Testis (tissue), 3 donors: ENCODE measurements around the gene NRP1. TPM values are rescaled to one million over a fixed set of nuclear protein-coding genes. Genes with fewer than 3 reads are reported as not detected.

Experiments used
- DNase-seq: peaks from one replicate; pipeline ENCODE4 v3.0.0-alpha.2; 2019
- H3K27ac ChIP-seq, 2 donors: fragments of 200-600 bp; sonication (generic); one replicate each; pipeline ENCODE4 v1.5.1; 2019
- H3K27me3 ChIP-seq: fragments of 200-600 bp; sonication (generic); one replicate; pipeline ENCODE4 v1.5.1; 2019
- H3K36me3 ChIP-seq: fragments of 200-600 bp; sonication (generic); one replicate; pipeline ENCODE4 v1.5.1; 2017; ENCODE audit warnings: low read depth; ENCODE audit errors: missing control alignments
- H3K4me1 ChIP-seq: fragments of 200-600 bp; sonication (generic); one replicate; pipeline ENCODE4 v1.5.1; 2019
- H3K4me3 ChIP-seq, 2 donors: fragments of 200-600 bp; sonication (generic); one replicate each; pipeline ENCODE4 v1.5.1; 2017 to 2019
- H3K9me3 ChIP-seq: fragments of 200-600 bp; sonication (generic); one replicate; pipeline ENCODE4 v1.5.1; 2017
- CTCF ChIP-seq, 3 experiments: fragments of 450-650 bp in 2 of 3; fragments of 200-600 bp in 1 of 3; sonication (generic) in 1 of 3; IDR thresholded peaks; one replicate each; pipeline ENCODE4 v1.5.1; 2016 to 2019; ENCODE audit warnings: antibody characterized with exemption in 3 of 3, mild to moderate bottlenecking in 2 of 3, moderate library complexity in 1 of 3
- POLR2A ChIP-seq: fragments of 450-650 bp; IDR thresholded peaks from one replicate; pipeline ENCODE4 v1.6.1; 2017; ENCODE audit warnings: antibody characterized with exemption, mild to moderate bottlenecking, moderate library complexity
- WGBS, 2 donors: methylation state at CpG; one replicate each; pipeline ENCODE4 v1.1.5; 2018; 5-methylcytosine and 5-hydroxymethylcytosine counted together
- intact Hi-C: fragments of 100-400 bp; cut with DNase I; formaldehyde crosslinking; loops from one replicate; pipeline ENCODE4 v1.15.1; 2023; ENCODE audit warnings: low total_unique reads
- polyA plus RNA-seq: library from polyadenylated mRNA; stranded (reverse); fragments of 350-450 nt; fragmentation: Illumina TruSeq; extraction: RNeasy Lipid Tissue Mini Kit (QIAGEN cat#74804); gene quantifications from one replicate; pipeline ENCODE4 v1.2.3, GENCODE V29; 2014; ENCODE audit warnings: low read depth, low replicate concordance; ENCODE audit not compliant: insufficient read depth
- total RNA-seq, 2 donors: library from RNA; depleted of rRNA; stranded (reverse); fragments of >200 nt; gene quantifications; one replicate each; pipeline ENCODE4 v1.2.3, GENCODE V29; 2016

Gene NRP1
- total and polyA plus RNA-seq, 3 donors from 2014 or later: 15.9 to 23.8 (median 17.1) TPM

DNA sequence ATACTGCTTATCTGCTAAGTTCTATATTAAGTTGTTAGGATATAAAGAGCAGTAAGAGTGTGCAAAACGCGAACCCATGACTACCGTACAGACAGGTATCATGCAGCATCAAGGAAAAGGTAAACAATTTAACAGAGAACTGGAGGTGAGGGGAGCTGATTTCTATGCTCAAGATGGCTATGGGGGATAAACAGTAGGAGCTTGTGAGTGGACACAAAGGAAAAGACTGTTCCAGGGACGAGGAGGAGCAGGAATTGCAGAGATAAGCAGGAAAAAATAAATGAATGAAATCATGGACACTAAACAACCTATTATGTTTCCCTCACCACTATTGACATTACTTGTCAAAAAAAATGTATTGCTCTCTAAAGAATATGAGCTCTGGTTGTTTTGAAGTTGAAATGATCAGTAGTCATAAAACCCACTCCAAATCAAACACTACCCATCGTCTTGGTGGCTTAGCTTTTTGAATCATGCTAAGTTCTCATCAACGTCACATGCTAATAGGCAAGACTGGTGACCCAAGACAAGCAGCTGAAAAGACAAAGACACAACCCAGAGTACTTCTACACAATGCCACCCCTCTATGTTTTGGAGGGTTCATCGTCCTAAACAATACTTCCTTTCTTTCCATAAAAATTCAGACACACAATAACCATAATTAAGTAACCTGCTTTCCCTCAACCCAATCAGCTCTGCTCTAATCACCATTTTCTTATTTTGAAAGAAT is 102.7 kb downstream of the NRP1 start:
- peaks cover 16% of the 10 kb centered on the region for H3K4me1 ChIP-seq
- intact Hi-C loops: no loop called here
- H3K27me3 ChIP-seq: no peaks in the 10 kb centered on the region
- TF ChIP-seq CTCF (IDR thresholded peaks at IDR 0.05): no peak
- no peak for TF ChIP-seq POLR2A
- no peak overlapping the region for H3K27ac ChIP-seq
- H3K36me3 ChIP-seq: no peaks in the 10 kb centered on the region
- 96 to 97% methylated on average over 7 of the region's 7 CpGs for WGBS, 2 donors
- H3K4me3 ChIP-seq: no peak overlapping the region
- no peaks in the 10 kb centered on the region for H3K9me3 ChIP-seq
- no peak for DNase-seq

DNA sequence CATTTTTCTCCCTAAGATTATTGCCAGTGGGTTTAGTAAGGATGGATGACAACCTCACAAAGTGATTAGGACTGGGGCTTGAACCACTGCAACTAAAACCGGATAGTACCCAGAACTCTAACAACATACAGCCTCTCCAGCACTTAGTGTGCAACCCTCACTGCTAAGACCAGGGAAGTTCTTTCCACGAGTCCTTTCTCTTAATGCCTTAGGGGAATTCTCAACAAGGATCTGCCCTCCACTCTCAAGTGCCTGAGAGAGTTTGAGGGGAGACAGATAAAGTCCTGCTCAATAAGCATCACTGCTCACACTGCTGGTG is 104.6 kb downstream of the NRP1 start:
- DNase-seq: no peak
- Histone ChIP-seq H3K27me3 (no peaks in the 10 kb centered on the region), H3K9me3 (no peaks in the 10 kb centered on the region), H3K27ac (no peak overlapping the region), H3K4me1 (peaks cover 7% of the 10 kb centered on the region), H3K36me3 (no peaks in the 10 kb centered on the region), H3K4me3 (no peak overlapping the region)
- TF ChIP-seq POLR2A (no peak), CTCF (IDR thresholded peaks at IDR 0.05) (no peak)
- WGBS, 2 donors: 67 to 71% methylated on average over 2 of the region's 2 CpGs
- intact Hi-C loops: no loop called here

GRCh38 chr10:33229252-33229948 is 105.1 kb downstream of the NRP1 start:
- peaks cover 5% of the 10 kb centered on the region for H3K4me1 ChIP-seq
- no peaks in the 10 kb centered on the region for H3K27me3 ChIP-seq
- no peak for TF ChIP-seq POLR2A
- no peak for TF ChIP-seq CTCF (IDR thresholded peaks at IDR 0.05)
- H3K36me3 ChIP-seq: no peaks in the 10 kb centered on the region
- no peak for DNase-seq
- H3K4me3 ChIP-seq: no peak overlapping the region
- H3K9me3 ChIP-seq: no peaks in the 10 kb centered on the region
- intact Hi-C loops: no loop called here
- WGBS, 2 donors: 84 to 92% methylated on average over 3 of the region's 3 CpGs
- H3K27ac ChIP-seq: no peak overlapping the region

DNA sequence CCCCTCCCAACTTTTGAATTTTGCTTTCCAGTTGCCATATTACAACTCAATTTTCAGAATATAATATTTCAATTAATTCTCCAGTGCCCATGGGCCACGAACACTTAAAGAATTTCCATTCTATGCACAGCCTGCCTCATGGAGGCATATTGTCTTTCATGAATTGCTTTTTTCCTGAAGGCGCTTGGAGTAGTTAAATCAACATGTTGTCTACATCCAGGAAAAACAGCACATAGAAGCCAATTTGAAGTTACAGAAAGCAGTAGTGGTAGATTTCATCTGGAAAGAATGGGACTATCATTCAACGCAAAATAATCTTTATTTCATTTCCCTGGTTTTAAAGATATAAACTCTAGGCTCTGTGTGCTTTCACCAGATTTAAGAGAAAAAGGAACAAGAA is 106.0 kb downstream of the NRP1 start:
- Histone ChIP-seq H3K27ac (no peak overlapping the region), H3K36me3 (no peaks in the 10 kb centered on the region), H3K27me3 (no peaks in the 10 kb centered on the region), H3K9me3 (no peaks in the 10 kb centered on the region), H3K4me1 (peaks cover 6% of the 10 kb centered on the region), H3K4me3 (no peak overlapping the region)
- no peak for DNase-seq
- TF ChIP-seq CTCF (IDR thresholded peaks at IDR 0.05) (no peak), POLR2A (no peak)
- 88 to 95% methylated on average over 3 of the region's 3 CpGs for WGBS, 2 donors
- intact Hi-C loops: no loop called here

GRCh38 chr10:33227489-33227888 is 107.0 kb downstream of the NRP1 start:
- no peaks in the 10 kb centered on the region for H3K27me3 ChIP-seq
- H3K4me3 ChIP-seq: no peak overlapping the region
- H3K4me1 ChIP-seq: peaks cover 6% of the 10 kb centered on the region
- DNase-seq: no peak
- no peaks in the 10 kb centered on the region for H3K36me3 ChIP-seq
- TF ChIP-seq CTCF (IDR thresholded peaks at IDR 0.05): no peak
- no peak for TF ChIP-seq POLR2A
- intact Hi-C loops: no loop called here
- no peak overlapping the region for H3K27ac ChIP-seq
- H3K9me3 ChIP-seq: no peaks in the 10 kb centered on the region
- WGBS, 2 donors: 79 to 81% methylated on average over 2 of the region's 2 CpGs
